ENCODE results near the gene C6orf141. TPM values are rescaled to one million over a fixed set of nuclear protein-coding genes. Genes with fewer than 3 reads are reported as not detected.
A peak's percentile ranks its signal among the peaks of the same experiment; 100 is the strongest.

Gene C6orf141
- total RNA-seq, 1 donor from 2014 or later = not detected

- intact Hi-C loops (cut with DNase I) = no loop called here
- ATAC-seq (ENCODE audit: poor library complexity) (peak; percentile 46), DNase-seq (no peak)
Observed at GRCh38 chr6:49531774-49532569, 18.5 kb upstream of the C6orf141 start.

- DNase-seq = no peak
- ATAC-seq (ENCODE audit: poor library complexity) = no peak
- intact Hi-C loops (cut with DNase I) = no loop called here
Observed at GRCh38 chr6:49535795-49536194, 14.7 kb upstream of the C6orf141 start.

- intact Hi-C loops (cut with DNase I) = no loop called here
- ATAC-seq (ENCODE audit: poor library complexity) (no peak), DNase-seq (no peak)
Observed at GRCh38 chr6:49539102-49539501, 11.4 kb upstream of the C6orf141 start.

- DNase-seq (no peak), ATAC-seq (ENCODE audit: poor library complexity) (no peak)
- intact Hi-C loops (cut with DNase I) = no loop called here
Observed at GRCh38 chr6:49540614-49541013, 9.9 kb upstream of the C6orf141 start.

- intact Hi-C loops (cut with DNase I) = no loop called here
- DNase-seq = no peak
- ATAC-seq (ENCODE audit: poor library complexity) = no peak
Observed at GRCh38 chr6:49541210-49541724, 9.2 kb upstream of the C6orf141 start.

- intact Hi-C loops (cut with DNase I) = no loop called here
- no peak for ATAC-seq (ENCODE audit: poor library complexity)
- DNase-seq = no peak
Observed at GRCh38 chr6:49541936-49542335, 8.5 kb upstream of the C6orf141 start.

GRCh38 chr6:49543087-49543858 is 7.2 kb upstream of the C6orf141 start:
- intact Hi-C loops (cut with DNase I) = no loop called here
- no peak for ATAC-seq (ENCODE audit: poor library complexity)
- DNase-seq = no peak

- intact Hi-C loops (cut with DNase I) = no loop called here
- DNase-seq = no peak
- no peak for ATAC-seq (ENCODE audit: poor library complexity)
Observed at GRCh38 chr6:49546331-49546730, 4.1 kb upstream of the C6orf141 start.

- ATAC-seq (ENCODE audit: poor library complexity) (no peak), DNase-seq (no peak)
- intact Hi-C loops (cut with DNase I) = no loop called here
Observed at GRCh38 chr6:49548613-49549304, 1.7 kb upstream of the C6orf141 start.

- intact Hi-C loops (cut with DNase I) = no loop called here
- ATAC-seq (ENCODE audit: poor library complexity) (no peak), DNase-seq (no peak)
Observed at GRCh38 chr6:49549691-49550491, 577 bp upstream of the C6orf141 start.

- intact Hi-C loops (cut with DNase I) = no loop called here
- ATAC-seq (ENCODE audit: poor library complexity) (peak; percentile 29), DNase-seq (no peak)
Observed at GRCh38 chr6:49551078-49551865, 804 bp downstream of the C6orf141 start.

- ATAC-seq (ENCODE audit: poor library complexity) (no peak), DNase-seq (no peak)
Observed at GRCh38 chr6:49551866-49552129, 1.3 kb downstream of the C6orf141 start.

GRCh38 chr6:49552596-49552995 is 2.1 kb downstream of the C6orf141 start:
- ATAC-seq (ENCODE audit: poor library complexity) = no peak
- DNase-seq = no peak
- intact Hi-C loops (cut with DNase I) = no loop called here

More at GRCh38 chr6:49551866-49552129, 1.3 kb downstream of the C6orf141 start:
- intact Hi-C loops (cut with DNase I) = no loop called here

- DNase-seq = no peak
- intact Hi-C loops (cut with DNase I) = no loop called here
- ATAC-seq (ENCODE audit: poor library complexity) = no peak
Observed at GRCh38 chr6:49553384-49553783, 2.9 kb downstream of the C6orf141 start.

- no peak for DNase-seq
- intact Hi-C loops (cut with DNase I) = no loop called here
- no peak for ATAC-seq (ENCODE audit: poor library complexity)
Observed at GRCh38 chr6:49555951-49556350, 5.5 kb downstream of the C6orf141 start.

- intact Hi-C loops (cut with DNase I) = no loop called here
- ATAC-seq (ENCODE audit: poor library complexity) = no peak
- no peak for DNase-seq
Observed at GRCh38 chr6:49556429-49556837, 6.0 kb downstream of the C6orf141 start.

- intact Hi-C loops (cut with DNase I) = no loop called here
Observed at GRCh38 chr6:49557177-49557576, 6.7 kb downstream of the C6orf141 start.

GRCh38 chr6:49558238-49558637 is 7.8 kb downstream of the C6orf141 start:
- intact Hi-C loops (cut with DNase I) = no loop called here
- no peak for DNase-seq
- no peak for ATAC-seq (ENCODE audit: poor library complexity)

More at GRCh38 chr6:49557177-49557576, 6.7 kb downstream of the C6orf141 start:
- no peak for DNase-seq
- ATAC-seq (ENCODE audit: poor library complexity) = no peak
